GM19239 (cell line): ENCODE results near the gene CFAP300.

Experiments used
- DNase-seq: peaks from one replicate; pipeline ENCODE4 v3.0.0; 2011; ENCODE audit warnings: low spot score; ENCODE audit not compliant: insufficient read length
- FAIRE-seq: peaks from 2 replicates; lab custom pipeline; 2011; peaks lifted over from hg19 to GRCh38; lab: Jason Lieb, UNC

Gene CFAP300

GRCh38 chr11:102047305-102047924, at the start of gene CFAP300:
CFAP300 (plus strand) TSS chr11:102047437; CDS start chr11:102047471, 34 bp downstream.
- no peak for FAIRE-seq
- DNase-seq: peak; percentile 13

GRCh38 chr11:102001657-102002338, 45.4 kb upstream of the CFAP300 start:
- FAIRE-seq (no peak), DNase-seq (no peak)

- FAIRE-seq: no peak
- no peak for DNase-seq
Measured at GRCh38 chr11:102004220-102004619, 43.0 kb upstream of the CFAP300 start.

GRCh38 chr11:102005306-102005705, 41.9 kb upstream of the CFAP300 start:
- no peak for DNase-seq

GRCh38 chr11:102006835-102007566, 40.2 kb upstream of the CFAP300 start:
- DNase-seq (no peak), FAIRE-seq (no peak)

More at GRCh38 chr11:102005306-102005705, 41.9 kb upstream of the CFAP300 start:
- FAIRE-seq: no peak

- DNase-seq (peak; percentile 7), FAIRE-seq (peak; percentile 73)
Measured at GRCh38 chr11:102007567-102008437, 39.4 kb upstream of the CFAP300 start.

- no peak for FAIRE-seq
- no peak for DNase-seq
Measured at GRCh38 chr11:102010776-102011494, 36.3 kb upstream of the CFAP300 start.

- no peak for FAIRE-seq
- no peak for DNase-seq
Measured at GRCh38 chr11:102012946-102013345, 34.3 kb upstream of the CFAP300 start.

GRCh38 chr11:102014756-102015155, 32.5 kb upstream of the CFAP300 start:
- no peak for DNase-seq
- no peak for FAIRE-seq

- DNase-seq (no peak), FAIRE-seq (no peak)
Measured at GRCh38 chr11:102017026-102017425, 30.2 kb upstream of the CFAP300 start.

- DNase-seq (no peak), FAIRE-seq (no peak)
Measured at GRCh38 chr11:102026217-102026616, 21.0 kb upstream of the CFAP300 start.

- no peak for FAIRE-seq
- DNase-seq: no peak
Measured at GRCh38 chr11:102026959-102027358, 20.3 kb upstream of the CFAP300 start.

GRCh38 chr11:102036757-102037156, 10.5 kb upstream of the CFAP300 start:
- no peak for DNase-seq
- no peak for FAIRE-seq

GRCh38 chr11:102046841-102047240, 396 bp upstream of the CFAP300 start:
- FAIRE-seq (no peak), DNase-seq (no peak)

GRCh38 chr11:102050927-102051575, 3.8 kb downstream of the CFAP300 start:
- FAIRE-seq: no peak

GRCh38 chr11:102061276-102061675, 14.0 kb downstream of the CFAP300 start:
- FAIRE-seq: no peak

More at GRCh38 chr11:102050927-102051575, 3.8 kb downstream of the CFAP300 start:
- no peak for DNase-seq

GRCh38 chr11:102062106-102062505, 14.9 kb downstream of the CFAP300 start:
- no peak for FAIRE-seq
- DNase-seq: no peak

More at GRCh38 chr11:102061276-102061675, 14.0 kb downstream of the CFAP300 start:
- DNase-seq: no peak

GRCh38 chr11:102064316-102064715, 17.1 kb downstream of the CFAP300 start:
- FAIRE-seq (no peak), DNase-seq (no peak)

- no peak for FAIRE-seq
- DNase-seq: no peak
Measured at GRCh38 chr11:102070766-102071165, 23.5 kb downstream of the CFAP300 start.
